ENCODE results near the gene PRDM16. TPM values are rescaled to one million over a fixed set of nuclear protein-coding genes. Genes with fewer than 3 reads are reported as not detected.

PRDM16 gene
- polyA plus RNA-seq, 1 donor from 2014 or later, result 0.21 TPM

GRCh38 chr1:3279182-3279470 lies 210.1 kb downstream of the PRDM16 start:
- Histone ChIP-seq H3K27ac (ENCODE audit: low read length) (no peak overlapping the region), H3K27me3 (ENCODE audit: insufficient read depth, low read depth, low read length) (no peaks in the 10 kb centered on the region), H4K20me1 (ENCODE audit: insufficient read depth) (no peaks in the 10 kb centered on the region), H3F3A (ENCODE audit: insufficient read depth, low read length, poor library complexity, severe bottlenecking) (no peaks in the 10 kb centered on the region), H3K9me2 (ENCODE audit: insufficient read depth, low read length) (no peaks in the 10 kb centered on the region), H2AFZ (ENCODE audit: low read depth, low read length) (no peak overlapping the region), H3K9me3 (ENCODE audit: low read length) (no peaks in the 10 kb centered on the region), H3K4me2 (ENCODE audit: low read length) (no peak overlapping the region), H3K9ac (ENCODE audit: low read length) (no peak overlapping the region), H3K79me2 (replicated peaks; ENCODE audit: insufficient read depth, low read length) (no peaks in the 10 kb centered on the region), H3K4me3 (ENCODE audit: low read length) (no peak overlapping the region), H3K36me3 (ENCODE audit: insufficient read depth, low read length) (no peaks in the 10 kb centered on the region)
- TF ChIP-seq, protein P1, sequence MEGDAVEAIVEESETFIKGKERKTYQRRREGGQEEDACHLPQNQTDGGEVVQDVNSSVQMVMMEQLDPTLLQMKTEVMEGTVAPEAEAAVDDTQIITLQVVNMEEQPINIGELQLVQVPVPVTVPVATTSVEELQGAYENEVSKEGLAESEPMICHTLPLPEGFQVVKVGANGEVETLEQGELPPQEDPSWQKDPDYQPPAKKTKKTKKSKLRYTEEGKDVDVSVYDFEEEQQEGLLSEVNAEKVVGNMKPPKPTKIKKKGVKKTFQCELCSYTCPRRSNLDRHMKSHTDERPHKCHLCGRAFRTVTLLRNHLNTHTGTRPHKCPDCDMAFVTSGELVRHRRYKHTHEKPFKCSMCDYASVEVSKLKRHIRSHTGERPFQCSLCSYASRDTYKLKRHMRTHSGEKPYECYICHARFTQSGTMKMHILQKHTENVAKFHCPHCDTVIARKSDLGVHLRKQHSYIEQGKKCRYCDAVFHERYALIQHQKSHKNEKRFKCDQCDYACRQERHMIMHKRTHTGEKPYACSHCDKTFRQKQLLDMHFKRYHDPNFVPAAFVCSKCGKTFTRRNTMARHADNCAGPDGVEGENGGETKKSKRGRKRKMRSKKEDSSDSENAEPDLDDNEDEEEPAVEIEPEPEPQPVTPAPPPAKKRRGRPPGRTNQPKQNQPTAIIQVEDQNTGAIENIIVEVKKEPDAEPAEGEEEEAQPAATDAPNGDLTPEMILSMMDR (IDR thresholded peaks at IDR 0.05; ENCODE audit: poor library complexity, severe bottlenecking), result no peak
- no peak for TF ChIP-seq MXI1 (conservative IDR thresholded peaks at IDR 0.05; ENCODE audit: poor library complexity, severe bottlenecking)
- TF ChIP-seq TAF1 (IDR thresholded peaks at IDR 0.05; ENCODE audit: low read depth), result no peak
- no peak for TF ChIP-seq SMC3 (conservative IDR thresholded peaks at IDR 0.05; ENCODE audit: poor library complexity)

- Histone ChIP-seq H3K9me3 (ENCODE audit: low read length) (no peaks in the 10 kb centered on the region), H3K4me3 (ENCODE audit: low read length) (no peak overlapping the region), H3K36me3 (ENCODE audit: insufficient read depth, low read length) (no peaks in the 10 kb centered on the region), H3K4me2 (ENCODE audit: low read length) (no peak overlapping the region), H3F3A (ENCODE audit: insufficient read depth, low read length, poor library complexity, severe bottlenecking) (no peaks in the 10 kb centered on the region), H2AFZ (ENCODE audit: low read depth, low read length) (no peak overlapping the region), H3K79me2 (replicated peaks; ENCODE audit: insufficient read depth, low read length) (peaks cover 5% of the 10 kb centered on the region), H3K9me2 (ENCODE audit: insufficient read depth, low read length) (no peaks in the 10 kb centered on the region), H3K9ac (ENCODE audit: low read length) (no peak overlapping the region), H3K27me3 (ENCODE audit: insufficient read depth, low read depth, low read length) (no peaks in the 10 kb centered on the region), H3K27ac (ENCODE audit: low read length) (no peak overlapping the region), H4K20me1 (ENCODE audit: insufficient read depth) (no peaks in the 10 kb centered on the region)
- TF ChIP-seq REST (IDR thresholded peaks at IDR 0.05; ENCODE audit: borderline replicate concordance) (no peak), EP300 (conservative IDR thresholded peaks at IDR 0.05; ENCODE audit: poor library complexity, severe bottlenecking) (no peak), MXI1 (conservative IDR thresholded peaks at IDR 0.05; ENCODE audit: poor library complexity, severe bottlenecking) (no peak), POLR2AphosphoS5 (IDR thresholded peaks at IDR 0.05) (no peak), EZH2 (IDR thresholded peaks at IDR 0.05; ENCODE audit: borderline replicate concordance, insufficient read depth, low read length, poor library complexity, severe bottlenecking) (no peak)
- TF ChIP-seq, protein P1 (IDR thresholded peaks at IDR 0.05; ENCODE audit: poor library complexity, severe bottlenecking), result no peak
These were observed 212.7 kb downstream of the PRDM16 start for GRCh38 chr1:3281735-3282134.

Measured in neural cell (in vitro differentiated cells).